HCT116 (cell line): ENCODE measurements around the gene ROBO1.

ENCODE experiments used
- EZH2 ChIP-seq: fragments of 200-600 bp; sonication (generic); IDR thresholded peaks from 2 replicates; pipeline ENCODE4 v1.6.1; 2017; ENCODE audit warnings: antibody characterized with exemption, mixed run types
- JUND ChIP-seq: IDR thresholded peaks from 2 replicates; pipeline ENCODE4 v1.6.1; 2012
- POLR2A ChIP-seq: IDR thresholded peaks from 2 replicates; pipeline ENCODE4 v1.7.0; 2011; ENCODE audit warnings: borderline replicate concordance; ENCODE audit not compliant: insufficient read depth, insufficient read length; ENCODE audit errors: extremely low read depth
- POLR2AphosphoS5 ChIP-seq: IDR thresholded peaks from 2 replicates; pipeline ENCODE4 v1.6.1; 2011; ENCODE audit warnings: mild to moderate bottlenecking, low read depth, low read length, moderate library complexity
- SIN3A ChIP-seq: IDR thresholded peaks from 2 replicates; pipeline ENCODE4 v1.6.1; 2012; ENCODE audit warnings: low read depth
- SP1 ChIP-seq: IDR thresholded peaks from 2 replicates; pipeline ENCODE4 v1.6.1; 2012; ENCODE audit warnings: low read depth
- YY1 ChIP-seq: IDR thresholded peaks from 2 replicates; pipeline ENCODE4 v1.6.1; 2011; ENCODE audit warnings: low read length, low read depth, moderate library complexity, mild to moderate bottlenecking; ENCODE audit not compliant: insufficient replicate concordance; ENCODE audit errors: extremely low read depth
- TF ChIP-seq, protein P1 (sequence below), 3 experiments: fragments of 200-600 bp in 1 of 3; sonication (generic) in 1 of 3; IDR thresholded peaks in 2 of 3; conservative IDR thresholded peaks in 1 of 3; 2 replicates each; pipeline ENCODE4 v1.5.1; 2012 to 2017; ENCODE audit warnings: low read depth in 2 of 3, low read length in 2 of 3, antibody characterized with exemption in 1 of 3, borderline replicate concordance in 1 of 3, control low read depth in 1 of 3, mild to moderate bottlenecking in 1 of 3, mixed read lengths in 1 of 3, mixed run types in 1 of 3, moderate library complexity in 1 of 3; ENCODE audit not compliant: insufficient read depth in 1 of 3
- TF ChIP-seq, protein P2 (sequence below): IDR thresholded peaks from 2 replicates; pipeline ENCODE4 v1.6.1; 2012

DNA sequence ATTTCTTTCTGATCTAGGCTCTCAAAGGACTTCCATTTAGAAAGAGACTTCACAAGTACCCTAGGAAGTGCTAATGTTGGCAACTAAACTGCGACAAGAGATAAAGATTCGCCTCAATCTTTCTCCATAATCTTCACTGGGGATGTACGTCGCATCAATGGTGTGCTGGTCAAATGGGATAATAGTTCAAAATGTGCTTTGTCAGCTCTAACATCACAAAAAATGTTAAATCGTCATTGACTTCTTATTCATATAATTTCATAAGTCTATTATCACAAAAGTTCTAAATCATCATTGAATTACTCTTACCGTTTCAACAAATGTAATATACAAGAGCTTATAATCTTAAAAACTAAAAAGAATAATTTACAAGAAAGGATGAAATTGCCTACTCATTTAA, 727.7 kb downstream of the ROBO1 start:
- TF ChIP-seq JUND (no peak), YY1 (no peak), POLR2AphosphoS5 (no peak), EZH2 (no peak), SIN3A (no peak), SP1 (no peak), POLR2A (no peak)
- TF ChIP-seq, protein P1, sequence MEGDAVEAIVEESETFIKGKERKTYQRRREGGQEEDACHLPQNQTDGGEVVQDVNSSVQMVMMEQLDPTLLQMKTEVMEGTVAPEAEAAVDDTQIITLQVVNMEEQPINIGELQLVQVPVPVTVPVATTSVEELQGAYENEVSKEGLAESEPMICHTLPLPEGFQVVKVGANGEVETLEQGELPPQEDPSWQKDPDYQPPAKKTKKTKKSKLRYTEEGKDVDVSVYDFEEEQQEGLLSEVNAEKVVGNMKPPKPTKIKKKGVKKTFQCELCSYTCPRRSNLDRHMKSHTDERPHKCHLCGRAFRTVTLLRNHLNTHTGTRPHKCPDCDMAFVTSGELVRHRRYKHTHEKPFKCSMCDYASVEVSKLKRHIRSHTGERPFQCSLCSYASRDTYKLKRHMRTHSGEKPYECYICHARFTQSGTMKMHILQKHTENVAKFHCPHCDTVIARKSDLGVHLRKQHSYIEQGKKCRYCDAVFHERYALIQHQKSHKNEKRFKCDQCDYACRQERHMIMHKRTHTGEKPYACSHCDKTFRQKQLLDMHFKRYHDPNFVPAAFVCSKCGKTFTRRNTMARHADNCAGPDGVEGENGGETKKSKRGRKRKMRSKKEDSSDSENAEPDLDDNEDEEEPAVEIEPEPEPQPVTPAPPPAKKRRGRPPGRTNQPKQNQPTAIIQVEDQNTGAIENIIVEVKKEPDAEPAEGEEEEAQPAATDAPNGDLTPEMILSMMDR (IDR thresholded peaks at IDR 0.05 in 2 of 3, conservative IDR thresholded peaks at IDR 0.05 in 1 of 3; ENCODE audit: borderline replicate concordance in 1 of 3, insufficient read depth in 1 of 3, low read depth in 2 of 3, low read length in 2 of 3) = no peak
- TF ChIP-seq, protein P2, sequence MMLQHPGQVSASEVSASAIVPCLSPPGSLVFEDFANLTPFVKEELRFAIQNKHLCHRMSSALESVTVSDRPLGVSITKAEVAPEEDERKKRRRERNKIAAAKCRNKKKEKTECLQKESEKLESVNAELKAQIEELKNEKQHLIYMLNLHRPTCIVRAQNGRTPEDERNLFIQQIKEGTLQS = no peak
